RPMI7951 (cell line): Measurements from ENCODE around the gene GRK1. TPM values are rescaled to one million over a fixed set of nuclear protein-coding genes. Genes with fewer than 3 reads are reported as not detected.
"Not testable (repeated sequence)": the region's sequence is repeated elsewhere in the genome, so short reads cannot be mapped to it uniquely, and the experiment has no call there.

Source experiments
- DNase-seq: peaks from one replicate; pipeline ENCODE4 v3.0.0-alpha.2; 2012; ENCODE audit warnings: low read depth
- total RNA-seq: library from RNA; depleted of rRNA; stranded (reverse); fragments of >200 nt; shearing (Covaris generic); gene quantifications from 2 replicates; pipeline ENCODE4 v1.2.3, GENCODE V29; 2014; rRNA removed

The GRK1 gene
- not detected in 2 replicates for total RNA-seq

GRCh38 chr13:113666951-113667701 is at the start of gene GRK1:
GRK1 (plus strand) TSS chr13:113667219; CDS start chr13:113667387, 168 bp downstream.
- DNase-seq = no peak

GRCh38 chr13:113617961-113618360 is 49.1 kb upstream of the GRK1 start:
- no peak for DNase-seq

- DNase-seq = no peak
Measured at GRCh38 chr13:113618455-113618854, 48.6 kb upstream of the GRK1 start.

- no peak for DNase-seq
Measured at GRCh38 chr13:113620036-113620796, 46.8 kb upstream of the GRK1 start.

- no peak for DNase-seq
Measured at GRCh38 chr13:113621046-113621445, 46.0 kb upstream of the GRK1 start.

GRCh38 chr13:113621498-113621897 is 45.5 kb upstream of the GRK1 start:
- DNase-seq = peak; percentile 34

- not testable (repeated sequence) for DNase-seq
Measured at GRCh38 chr13:113621986-113622550, 45.0 kb upstream of the GRK1 start.

- peak; percentile 3 for DNase-seq
Measured at GRCh38 chr13:113622791-113623490, 44.1 kb upstream of the GRK1 start.

- DNase-seq = peak; percentile 66
Measured at GRCh38 chr13:113623491-113624234, 43.4 kb upstream of the GRK1 start.

- no peak for DNase-seq
Measured at GRCh38 chr13:113624235-113624587, 42.8 kb upstream of the GRK1 start.

GRCh38 chr13:113624640-113625304 is 42.2 kb upstream of the GRK1 start:
- not testable (repeated sequence) for DNase-seq

- peak; percentile 34 for DNase-seq
Measured at GRCh38 chr13:113625965-113626721, 40.9 kb upstream of the GRK1 start.

GRCh38 chr13:113627136-113627535 is 39.9 kb upstream of the GRK1 start:
- DNase-seq = no peak

GRCh38 chr13:113628291-113629270 is 38.4 kb upstream of the GRK1 start:
- no peak for DNase-seq

GRCh38 chr13:113629866-113630265 is 37.2 kb upstream of the GRK1 start:
- no peak for DNase-seq

- no peak for DNase-seq
Measured at GRCh38 chr13:113630296-113630695, 36.7 kb upstream of the GRK1 start.

- DNase-seq = no peak
Measured at GRCh38 chr13:113630804-113631203, 36.2 kb upstream of the GRK1 start.

GRCh38 chr13:113631341-113632095 is 35.5 kb upstream of the GRK1 start:
- no peak for DNase-seq
